ENCODE results near the gene LAMC3.
"Not testable (repeated sequence)": the region's sequence is repeated elsewhere in the genome, so short reads cannot be mapped to it uniquely, and the experiment has no call there.

LAMC3 gene

GRCh38 chr9:131027048-131027871 lies 18.3 kb downstream of the LAMC3 start:
- no peak overlapping the region for H3K4me3 ChIP-seq (ENCODE audit: low read depth, low read length)

- H3K4me3 ChIP-seq (ENCODE audit: low read depth, low read length) = no peak overlapping the region
Measured at GRCh38 chr9:131027872-131028179, 18.9 kb downstream of the LAMC3 start.

GRCh38 chr9:131028221-131028884 lies 19.4 kb downstream of the LAMC3 start:
- no peak overlapping the region for H3K4me3 ChIP-seq (ENCODE audit: low read depth, low read length)

GRCh38 chr9:131028931-131029573 lies 20.1 kb downstream of the LAMC3 start:
- H3K4me3 ChIP-seq (ENCODE audit: low read depth, low read length) = no peak overlapping the region

- no peak overlapping the region for H3K4me3 ChIP-seq (ENCODE audit: low read depth, low read length)
Measured at GRCh38 chr9:131029574-131029952, 20.6 kb downstream of the LAMC3 start.

- no peak overlapping the region for H3K4me3 ChIP-seq (ENCODE audit: low read depth, low read length)
Measured at GRCh38 chr9:131030239-131031004, 21.4 kb downstream of the LAMC3 start.

- H3K4me3 ChIP-seq (ENCODE audit: low read depth, low read length) = no peak overlapping the region
Measured at GRCh38 chr9:131031005-131031641, 22.1 kb downstream of the LAMC3 start.

GRCh38 chr9:131031642-131032005 lies 22.6 kb downstream of the LAMC3 start:
- H3K4me3 ChIP-seq (ENCODE audit: low read depth, low read length) = no peak overlapping the region

- no peak overlapping the region for H3K4me3 ChIP-seq (ENCODE audit: low read depth, low read length)
Measured at GRCh38 chr9:131032384-131032783, 23.4 kb downstream of the LAMC3 start.

- H3K4me3 ChIP-seq (ENCODE audit: low read depth, low read length) = no peak overlapping the region
Measured at GRCh38 chr9:131033269-131034224, 24.6 kb downstream of the LAMC3 start.

- no peak overlapping the region for H3K4me3 ChIP-seq (ENCODE audit: low read depth, low read length)
Measured at GRCh38 chr9:131034268-131034667, 25.3 kb downstream of the LAMC3 start.

GRCh38 chr9:131034749-131035148 lies 25.8 kb downstream of the LAMC3 start:
- H3K4me3 ChIP-seq (ENCODE audit: low read depth, low read length) = not testable (repeated sequence)

GRCh38 chr9:131035548-131035947 lies 26.6 kb downstream of the LAMC3 start:
- H3K4me3 ChIP-seq (ENCODE audit: low read depth, low read length) = no peak overlapping the region

GRCh38 chr9:131036071-131036470 lies 27.1 kb downstream of the LAMC3 start:
- H3K4me3 ChIP-seq (ENCODE audit: low read depth, low read length) = no peak overlapping the region

- no peak overlapping the region for H3K4me3 ChIP-seq (ENCODE audit: low read depth, low read length)
Measured at GRCh38 chr9:131036529-131037334, 27.8 kb downstream of the LAMC3 start.

- no peak overlapping the region for H3K4me3 ChIP-seq (ENCODE audit: low read depth, low read length)
Measured at GRCh38 chr9:131037335-131038255, 28.6 kb downstream of the LAMC3 start.

GRCh38 chr9:131038256-131039128 lies 29.5 kb downstream of the LAMC3 start:
- no peak overlapping the region for H3K4me3 ChIP-seq (ENCODE audit: low read depth, low read length)
